ENCODE measurements around the gene PAK1. TPM values are rescaled to one million over a fixed set of nuclear protein-coding genes. Genes with fewer than 3 reads are reported as not detected.

Gene PAK1
- total and polyA plus RNA-seq, 10 of the 15 experiments (the other 5 are each of a cell fraction or from before 2014, with no cell fraction given) = 43.8 to 321 (median 110) TPM

- no peak for TF ChIP-seq NRF1 (conservative IDR thresholded peaks at IDR 0.05; ENCODE audit: low read depth, low read length)
- peak; percentile 89 for TF ChIP-seq DPF2 (IDR thresholded peaks at IDR 0.05)
- TF ChIP-seq BCLAF1 (IDR thresholded peaks at IDR 0.05) = no peak
- TF ChIP-seq, protein P1, sequence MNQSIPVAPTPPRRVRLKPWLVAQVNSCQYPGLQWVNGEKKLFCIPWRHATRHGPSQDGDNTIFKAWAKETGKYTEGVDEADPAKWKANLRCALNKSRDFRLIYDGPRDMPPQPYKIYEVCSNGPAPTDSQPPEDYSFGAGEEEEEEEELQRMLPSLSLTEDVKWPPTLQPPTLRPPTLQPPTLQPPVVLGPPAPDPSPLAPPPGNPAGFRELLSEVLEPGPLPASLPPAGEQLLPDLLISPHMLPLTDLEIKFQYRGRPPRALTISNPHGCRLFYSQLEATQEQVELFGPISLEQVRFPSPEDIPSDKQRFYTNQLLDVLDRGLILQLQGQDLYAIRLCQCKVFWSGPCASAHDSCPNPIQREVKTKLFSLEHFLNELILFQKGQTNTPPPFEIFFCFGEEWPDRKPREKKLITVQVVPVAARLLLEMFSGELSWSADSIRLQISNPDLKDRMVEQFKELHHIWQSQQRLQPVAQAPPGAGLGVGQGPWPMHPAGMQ (IDR thresholded peaks at IDR 0.05; ENCODE audit: borderline replicate concordance) = no peak
- TF ChIP-seq STAT1 (conservative IDR thresholded peaks at IDR 0.05) = no peak
- TF ChIP-seq NR2C1 (IDR thresholded peaks at IDR 0.05) = no peak
- TF ChIP-seq IKZF2 (IDR thresholded peaks at IDR 0.05) = peak in 1 of 2 experiments; percentile 29; a peak in 1 of 4 replicates
- TF ChIP-seq WRNIP1 (IDR thresholded peaks at IDR 0.05; ENCODE audit: borderline replicate concordance, low read depth, low read length) = no peak
These were observed at the start of gene PAK1 (continued) for GRCh38 chr11:77473801-77474683.

Data from GM12878 (cell line).